GM12873 (cell line): ENCODE data around the gene BRD3OS.

Experiments
- TF ChIP-seq, protein P1 (sequence below): IDR thresholded peaks from 2 replicates; pipeline ENCODE4 v1.5.1; 2012; ENCODE audit warnings: low read depth, mild to moderate bottlenecking, moderate library complexity, low read length, control low read depth; ENCODE audit not compliant: insufficient read depth; ENCODE audit errors: missing control alignments

The BRD3OS gene

DNA sequence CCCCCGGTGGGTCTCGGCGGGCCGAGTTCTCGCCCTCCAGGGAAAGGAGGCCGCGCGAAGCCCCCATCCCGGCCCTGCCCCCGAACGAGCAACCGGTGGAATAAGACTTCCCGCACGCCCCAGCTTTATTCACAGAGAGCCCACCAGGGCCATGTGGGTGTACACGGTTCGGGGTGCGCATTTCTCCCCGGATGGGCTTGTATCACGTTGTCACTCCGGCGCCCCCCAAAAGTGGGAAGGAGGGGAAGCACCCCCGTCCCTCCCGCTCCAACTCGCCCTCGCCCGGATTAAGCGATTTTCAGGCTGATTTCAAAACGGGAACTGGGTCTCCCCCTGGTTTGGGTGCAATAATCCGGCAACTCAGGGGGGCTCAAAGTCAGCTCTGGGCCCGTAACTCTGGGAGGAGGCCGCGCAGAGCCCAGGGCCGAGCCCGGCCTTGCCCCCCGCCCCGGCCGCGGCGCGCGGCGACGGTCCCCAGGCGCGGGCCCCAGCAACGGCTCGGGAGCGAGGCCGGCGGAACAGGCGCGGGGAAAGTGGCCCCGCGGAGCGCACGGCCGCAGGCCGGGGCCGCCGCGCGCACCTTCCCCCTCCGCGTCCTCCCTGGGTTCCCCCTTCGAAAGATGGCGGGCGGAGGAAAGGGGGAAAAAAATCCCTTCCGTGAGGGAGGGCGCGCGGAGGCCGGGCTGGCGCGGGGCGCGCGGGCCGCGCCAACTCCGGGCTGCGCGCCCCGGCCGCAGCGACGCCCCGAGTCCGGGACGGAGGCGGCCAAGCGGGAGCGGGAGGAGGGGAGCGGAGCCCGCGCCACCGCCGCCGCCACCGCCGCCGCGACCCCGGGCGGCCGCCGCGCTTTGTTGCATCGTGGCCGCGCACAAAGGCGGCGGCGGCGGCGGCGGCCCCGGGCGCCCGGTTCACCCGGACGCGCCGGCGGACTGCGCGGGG, 41.9 kb downstream of the BRD3OS start:
- TF ChIP-seq, protein P1, sequence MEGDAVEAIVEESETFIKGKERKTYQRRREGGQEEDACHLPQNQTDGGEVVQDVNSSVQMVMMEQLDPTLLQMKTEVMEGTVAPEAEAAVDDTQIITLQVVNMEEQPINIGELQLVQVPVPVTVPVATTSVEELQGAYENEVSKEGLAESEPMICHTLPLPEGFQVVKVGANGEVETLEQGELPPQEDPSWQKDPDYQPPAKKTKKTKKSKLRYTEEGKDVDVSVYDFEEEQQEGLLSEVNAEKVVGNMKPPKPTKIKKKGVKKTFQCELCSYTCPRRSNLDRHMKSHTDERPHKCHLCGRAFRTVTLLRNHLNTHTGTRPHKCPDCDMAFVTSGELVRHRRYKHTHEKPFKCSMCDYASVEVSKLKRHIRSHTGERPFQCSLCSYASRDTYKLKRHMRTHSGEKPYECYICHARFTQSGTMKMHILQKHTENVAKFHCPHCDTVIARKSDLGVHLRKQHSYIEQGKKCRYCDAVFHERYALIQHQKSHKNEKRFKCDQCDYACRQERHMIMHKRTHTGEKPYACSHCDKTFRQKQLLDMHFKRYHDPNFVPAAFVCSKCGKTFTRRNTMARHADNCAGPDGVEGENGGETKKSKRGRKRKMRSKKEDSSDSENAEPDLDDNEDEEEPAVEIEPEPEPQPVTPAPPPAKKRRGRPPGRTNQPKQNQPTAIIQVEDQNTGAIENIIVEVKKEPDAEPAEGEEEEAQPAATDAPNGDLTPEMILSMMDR: no peak

DNA sequence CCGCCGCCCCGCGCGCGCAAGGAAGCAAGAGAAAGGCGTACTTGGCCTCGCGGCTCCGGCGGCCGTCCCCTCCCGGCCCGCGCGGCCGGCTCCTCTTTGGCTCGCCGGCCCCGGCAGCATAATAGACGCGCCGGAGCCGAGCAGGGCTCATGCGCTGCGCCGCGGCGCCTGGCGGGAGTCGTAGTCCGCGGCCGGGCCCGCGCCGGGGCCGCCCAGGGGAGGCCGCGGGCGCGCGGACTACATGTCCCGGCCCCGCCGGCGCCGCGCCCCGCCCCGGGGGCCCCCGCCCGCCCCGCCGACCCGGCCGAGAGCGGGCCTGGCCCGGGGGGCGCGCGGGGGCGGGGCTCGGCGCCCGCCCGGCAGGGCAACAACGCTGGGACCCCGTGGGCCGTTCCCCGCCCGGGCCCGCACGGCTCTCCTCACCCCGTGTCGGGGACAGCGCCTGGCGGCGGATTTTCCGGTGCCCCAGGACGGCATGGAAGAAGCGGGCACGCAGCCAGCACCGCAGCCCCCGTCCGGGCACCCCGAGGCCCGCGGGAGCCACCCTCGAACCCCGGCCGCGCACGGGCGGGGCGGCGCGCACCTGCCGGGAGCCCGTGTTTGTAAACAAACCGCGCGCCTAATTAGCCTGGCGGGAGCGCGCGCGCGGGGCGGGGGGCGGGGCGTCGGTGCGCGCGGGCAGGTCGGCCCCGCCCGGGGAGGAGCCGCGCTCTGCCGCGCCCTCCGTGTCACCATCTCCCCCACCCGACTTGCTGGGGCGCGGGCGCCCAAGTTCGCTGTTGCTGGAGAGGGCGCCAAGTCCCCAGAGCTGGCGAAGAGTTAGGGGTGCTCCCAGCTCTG, 42.8 kb downstream of the BRD3OS start, which contains the start of gene BRD3:
Gene BRD3, minus strand, starts transcription at position 123 of the 840 bp plus-strand sequence. CDS start 14,549 bp downstream, outside the sequence.
- TF ChIP-seq, protein P1: no peak

DNA sequence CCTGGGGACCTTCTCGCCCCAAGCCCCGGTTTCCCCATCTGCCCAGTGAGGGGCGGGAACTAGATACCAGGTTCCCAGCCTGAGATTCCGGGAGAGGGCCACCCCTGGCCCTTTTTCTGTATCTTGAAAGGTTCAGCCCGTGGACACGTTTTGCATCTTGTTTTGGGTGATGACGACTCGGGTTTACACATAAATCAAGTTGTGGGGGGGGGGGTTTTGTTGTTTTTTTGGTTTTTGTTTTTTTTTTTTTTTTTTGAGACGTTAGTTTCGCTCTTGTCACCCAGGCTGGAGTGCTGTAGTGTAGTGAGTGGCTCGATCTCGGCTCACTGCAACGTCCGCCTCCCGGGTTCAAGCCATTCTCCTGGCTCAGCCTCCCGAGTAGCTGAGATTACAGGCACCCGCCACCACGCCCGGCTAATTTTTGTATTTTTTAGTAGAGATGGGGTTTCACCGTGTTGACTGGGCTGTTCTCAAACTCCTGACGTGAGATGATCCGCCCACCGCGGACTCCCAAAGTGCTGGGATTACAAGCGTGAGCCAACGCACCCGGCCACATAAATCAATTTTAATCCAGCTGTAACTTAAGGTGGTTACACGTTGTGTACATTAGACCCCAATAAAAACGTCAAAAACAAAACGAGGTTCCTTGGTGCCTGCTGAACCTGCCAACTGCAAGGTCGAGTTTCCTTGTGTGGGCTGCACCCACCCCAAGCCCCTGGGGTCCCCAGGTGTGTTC, 43.6 kb downstream of the BRD3OS start:
- TF ChIP-seq, protein P1: no peak

DNA sequence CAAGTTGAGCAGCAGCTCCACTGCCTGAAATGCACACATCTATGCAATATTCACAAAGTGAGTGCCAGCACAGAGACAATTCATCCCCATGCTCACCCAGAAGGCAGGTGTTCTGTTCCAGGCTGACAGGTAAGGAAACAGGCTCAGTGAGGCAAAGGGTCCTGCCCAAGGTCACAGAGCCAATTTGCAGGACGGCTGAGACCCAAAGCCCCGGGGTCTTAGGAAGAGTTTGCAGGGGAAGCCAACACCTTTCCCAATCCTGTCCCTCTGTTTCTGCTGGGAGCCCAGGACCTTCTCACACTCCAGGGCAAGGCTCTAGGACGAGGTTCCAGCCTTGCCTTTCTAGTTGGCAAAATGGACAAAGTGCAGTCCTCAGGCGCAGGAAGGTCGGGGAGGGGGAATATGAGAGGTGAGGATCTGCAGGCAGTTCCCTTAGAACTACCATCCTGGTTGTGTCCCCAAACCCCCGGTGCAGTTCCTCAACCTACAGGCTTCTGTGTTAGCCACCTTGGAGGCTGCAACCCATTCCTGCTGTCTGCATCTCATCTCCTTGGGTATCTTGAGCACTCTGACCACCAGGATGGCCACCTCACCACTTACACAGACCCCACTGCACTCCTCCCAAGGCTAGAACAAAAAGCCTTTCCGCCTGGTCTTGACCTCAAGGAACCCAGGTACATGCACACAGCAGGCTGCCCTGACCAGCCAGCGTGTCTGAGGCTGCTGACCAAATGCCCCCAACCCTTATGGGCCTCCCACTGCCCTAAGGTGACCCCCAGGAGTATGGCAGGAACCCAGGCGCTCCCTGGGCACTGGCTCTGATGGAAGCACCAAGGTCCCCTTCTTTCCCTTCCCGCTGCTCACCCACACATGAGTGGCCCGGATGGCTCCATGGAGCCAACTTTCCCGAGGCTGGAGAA, 44.5 kb downstream of the BRD3OS start:
- TF ChIP-seq, protein P1: no peak

DNA sequence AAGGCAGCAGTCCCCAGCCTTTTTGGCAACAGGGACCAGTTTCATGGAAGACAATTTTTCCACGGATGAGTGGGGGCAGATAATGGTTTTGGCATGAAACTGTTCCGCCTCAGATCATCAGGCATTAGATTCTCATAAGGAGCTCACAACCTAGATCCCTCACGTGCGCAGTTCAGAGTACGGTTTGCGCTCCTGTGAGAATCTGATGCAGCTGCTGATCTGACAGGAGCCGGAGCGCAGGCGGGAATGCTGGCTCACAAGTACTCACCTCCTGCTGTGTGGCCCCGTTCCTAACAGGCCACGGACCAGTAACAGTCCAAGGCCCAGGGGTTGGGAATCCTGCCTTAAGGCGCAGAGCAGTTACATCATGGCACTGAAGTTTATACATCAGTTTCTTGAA, 45.9 kb downstream of the BRD3OS start:
- TF ChIP-seq, protein P1: no peak

DNA sequence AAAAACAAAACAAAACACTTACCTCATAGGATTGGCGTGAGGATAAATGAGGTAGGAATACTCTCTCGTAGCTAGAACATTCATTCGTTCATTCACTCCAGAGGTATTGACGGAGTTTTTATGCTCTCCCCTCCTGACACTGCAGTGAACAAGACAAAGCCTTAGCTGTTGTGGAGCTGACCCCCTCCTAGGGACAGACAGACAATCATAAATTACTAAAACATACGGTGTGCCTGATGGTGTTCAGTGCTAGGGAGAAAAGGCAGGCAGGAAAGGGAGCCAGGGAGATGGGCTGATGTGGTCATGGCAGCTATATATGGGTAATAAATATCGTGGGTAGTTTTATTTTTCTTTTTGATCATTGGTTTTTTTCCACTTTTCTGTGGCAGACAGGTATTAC, 48.2 kb downstream of the BRD3OS start:
- TF ChIP-seq, protein P1: no peak
